Neural progenitor cell (in vitro differentiated cells): ENCODE data around the gene IL10RB. TPM values are rescaled to one million over a fixed set of nuclear protein-coding genes. Genes with fewer than 3 reads are reported as not detected.

Experiments used
- DNase-seq: peaks from one replicate; pipeline ENCODE4 v3.0.0-alpha.2; 2016; ENCODE audit warnings: low spot score
- H2AFZ ChIP-seq: fragments of 200-600 bp; sonication (generic); replicated peaks from 2 replicates; pipeline ENCODE4 v1.6.1; 2016; ENCODE audit warnings: antibody characterized with exemption
- H3F3A ChIP-seq: fragments of 200-600 bp; sonication (generic); 2 replicates; pipeline ENCODE4 v1.6.1; 2016; ENCODE audit warnings: antibody characterized with exemption, low read depth
- H3K27ac ChIP-seq: fragments of 200-600 bp; sonication (generic); 2 replicates; pipeline ENCODE4 v1.5.1; 2016; ENCODE audit warnings: mild to moderate bottlenecking
- H3K27me3 ChIP-seq: fragments of 200-600 bp; sonication (generic); 2 replicates; pipeline ENCODE4 v1.6.1; 2016; ENCODE audit warnings: mild to moderate bottlenecking, moderate library complexity
- H3K36me3 ChIP-seq: fragments of 200-600 bp; sonication (generic); 2 replicates; pipeline ENCODE4 v1.5.1; 2016
- H3K4me1 ChIP-seq: fragments of 200-600 bp; sonication (generic); 2 replicates; pipeline ENCODE4 v1.6.1; 2016; ENCODE audit warnings: mixed run types
- H3K4me2 ChIP-seq: fragments of 200-600 bp; sonication (generic); 2 replicates; pipeline ENCODE4 v1.6.1; 2016
- H3K4me3 ChIP-seq: fragments of 200-600 bp; sonication (generic); 2 replicates; pipeline ENCODE4 v1.5.1; 2016
- H3K79me2 ChIP-seq: fragments of 200-600 bp; sonication (generic); 2 replicates; pipeline ENCODE4 v1.6.1; 2016; ENCODE audit warnings: low read depth
- H3K9ac ChIP-seq: fragments of 200-600 bp; sonication (generic); 2 replicates; pipeline ENCODE4 v1.6.1; 2016
- H3K9me3 ChIP-seq: fragments of 200-600 bp; sonication (generic); 2 replicates; pipeline ENCODE4 v1.5.1; 2016; ENCODE audit warnings: low read depth
- H4K20me1 ChIP-seq: fragments of 200-600 bp; sonication (generic); 2 replicates; pipeline ENCODE4 v1.6.1; 2016; ENCODE audit warnings: low read depth
- H3K27ac Mint-ChIP-seq: 3 replicates; pipeline ENCODE4 v1.8.0; 2021; ENCODE audit warnings: mixed read lengths
- H3K27me3 Mint-ChIP-seq: 2 replicates; pipeline ENCODE4 v1.8.0; 2022; ENCODE audit warnings: low read depth, mild to moderate bottlenecking, inconsistent platforms, moderate library complexity, mixed read lengths; ENCODE audit not compliant: insufficient read depth
- H3K36me3 Mint-ChIP-seq: 3 replicates; pipeline ENCODE4 v1.8.0; 2021; ENCODE audit warnings: mixed read lengths
- H3K4me1 Mint-ChIP-seq: 3 replicates; pipeline ENCODE4 v1.8.0; 2021; ENCODE audit warnings: mixed read lengths
- H3K4me3 Mint-ChIP-seq: 3 replicates; pipeline ENCODE4 v1.8.0; 2021; ENCODE audit warnings: mild to moderate bottlenecking, moderate library complexity, mixed read lengths
- H3K9me3 Mint-ChIP-seq: 3 replicates; pipeline ENCODE4 v1.8.0; 2020; ENCODE audit warnings: mixed read lengths
- EZH2 ChIP-seq: fragments of 200-600 bp; sonication (generic); IDR thresholded peaks from 2 replicates; pipeline ENCODE4 v1.6.1; 2017; ENCODE audit warnings: antibody characterized with exemption, mild to moderate bottlenecking, moderate library complexity
- EZH2phosphoT487 ChIP-seq: fragments of 200-600 bp; sonication (generic); IDR thresholded peaks from 2 replicates; pipeline ENCODE4 v1.6.1; 2017; ENCODE audit warnings: antibody characterized with exemption
- total RNA-seq: library from RNA; depleted of rRNA; stranded (reverse); fragments of >200 nt; gene quantifications from 2 replicates; pipeline ENCODE4 v1.2.3, GENCODE V29; 2015; ENCODE audit warnings: low replicate concordance
- TF ChIP-seq, protein P1 (sequence below): fragments of 200-600 bp; sonication (generic); IDR thresholded peaks from 2 replicates; pipeline ENCODE4 v1.5.1; 2017; ENCODE audit warnings: antibody characterized with exemption, mild to moderate bottlenecking

IL10RB gene
- total RNA-seq, 1 donor from 2014 or later, result 3.1 TPM

DNA sequence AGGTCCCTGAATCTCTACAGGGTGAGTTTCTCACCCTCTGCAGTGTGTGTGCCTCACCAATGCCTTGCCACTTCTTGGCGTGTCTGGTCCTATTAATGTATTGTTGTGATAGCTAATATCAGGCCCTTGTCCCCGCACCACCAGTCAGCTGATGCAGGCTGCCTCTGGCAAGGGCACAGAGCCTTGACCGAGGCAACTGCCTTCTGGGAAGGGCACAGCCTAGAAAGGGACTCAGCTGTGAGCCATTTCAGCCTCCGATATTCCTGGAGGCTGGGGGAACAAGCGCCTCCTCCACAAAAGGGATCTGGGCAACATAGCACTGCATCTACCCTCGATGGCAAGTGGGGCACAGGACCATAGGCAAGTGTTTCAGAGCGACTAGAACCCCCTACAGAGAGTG, 27.0 kb downstream of the IL10RB start:
- Histone ChIP-seq H3K4me3 (no peak overlapping the region), H3K27ac (no peak overlapping the region), H3F3A (no peaks in the 10 kb centered on the region), H3K9ac (no peak overlapping the region), H3K4me2 (no peak overlapping the region), H2AFZ (no peak overlapping the region), H4K20me1 (no peaks in the 10 kb centered on the region), H3K9me3 (no peaks in the 10 kb centered on the region), H3K4me1 (no peaks in the 10 kb centered on the region), H3K36me3 (no peaks in the 10 kb centered on the region), H3K79me2 (no peaks in the 10 kb centered on the region), H3K27me3 (no peaks in the 10 kb centered on the region)
- Mint-ChIP-seq H3K9me3 (no peaks in the 10 kb centered on the region), H3K27me3 (peaks cover 9% of the 10 kb centered on the region), H3K36me3 (peaks cover 4% of the 10 kb centered on the region), H3K4me3 (no peak overlapping the region), H3K27ac (no peak overlapping the region), H3K4me1 (no peaks in the 10 kb centered on the region)
- TF ChIP-seq EZH2phosphoT487, result no peak
- no peak for TF ChIP-seq EZH2
- TF ChIP-seq, protein P1, sequence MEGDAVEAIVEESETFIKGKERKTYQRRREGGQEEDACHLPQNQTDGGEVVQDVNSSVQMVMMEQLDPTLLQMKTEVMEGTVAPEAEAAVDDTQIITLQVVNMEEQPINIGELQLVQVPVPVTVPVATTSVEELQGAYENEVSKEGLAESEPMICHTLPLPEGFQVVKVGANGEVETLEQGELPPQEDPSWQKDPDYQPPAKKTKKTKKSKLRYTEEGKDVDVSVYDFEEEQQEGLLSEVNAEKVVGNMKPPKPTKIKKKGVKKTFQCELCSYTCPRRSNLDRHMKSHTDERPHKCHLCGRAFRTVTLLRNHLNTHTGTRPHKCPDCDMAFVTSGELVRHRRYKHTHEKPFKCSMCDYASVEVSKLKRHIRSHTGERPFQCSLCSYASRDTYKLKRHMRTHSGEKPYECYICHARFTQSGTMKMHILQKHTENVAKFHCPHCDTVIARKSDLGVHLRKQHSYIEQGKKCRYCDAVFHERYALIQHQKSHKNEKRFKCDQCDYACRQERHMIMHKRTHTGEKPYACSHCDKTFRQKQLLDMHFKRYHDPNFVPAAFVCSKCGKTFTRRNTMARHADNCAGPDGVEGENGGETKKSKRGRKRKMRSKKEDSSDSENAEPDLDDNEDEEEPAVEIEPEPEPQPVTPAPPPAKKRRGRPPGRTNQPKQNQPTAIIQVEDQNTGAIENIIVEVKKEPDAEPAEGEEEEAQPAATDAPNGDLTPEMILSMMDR, result no peak
- DNase-seq, result no peak

DNA sequence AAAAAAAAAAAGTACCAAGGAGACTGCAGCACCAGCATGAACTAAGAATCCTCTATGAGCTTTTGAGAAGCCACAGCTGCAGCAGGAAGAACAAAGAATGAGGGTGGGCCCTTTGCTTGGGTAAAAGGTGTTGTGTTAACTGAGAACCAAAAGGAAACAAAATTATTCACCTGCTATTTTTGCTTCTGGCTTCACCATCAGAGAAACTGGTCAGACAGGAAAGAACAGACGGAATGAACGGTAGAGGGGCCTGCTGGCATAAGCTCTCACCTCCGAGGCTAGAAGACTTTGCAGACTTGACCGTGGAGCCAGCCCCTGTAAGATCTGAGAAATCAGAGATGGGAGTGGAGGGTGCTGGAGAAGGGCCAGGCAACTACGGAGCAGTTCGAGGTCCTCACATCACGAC, 27.6 kb downstream of the IL10RB start:
- Histone ChIP-seq H4K20me1 (no peaks in the 10 kb centered on the region), H3K27me3 (no peaks in the 10 kb centered on the region), H3K4me2 (no peak overlapping the region), H3K27ac (no peak overlapping the region), H3F3A (no peaks in the 10 kb centered on the region), H3K79me2 (no peaks in the 10 kb centered on the region), H3K9ac (no peak overlapping the region), H3K4me3 (no peak overlapping the region), H3K36me3 (no peaks in the 10 kb centered on the region), H3K9me3 (no peaks in the 10 kb centered on the region), H2AFZ (no peak overlapping the region), H3K4me1 (no peaks in the 10 kb centered on the region)
- H3K4me1 Mint-ChIP-seq, result peaks cover under 1% of the 10 kb centered on the region
- peaks cover 7% of the 10 kb centered on the region for H3K27me3 Mint-ChIP-seq
- no peak for TF ChIP-seq EZH2
- H3K27ac Mint-ChIP-seq, result no peak overlapping the region
- DNase-seq, result no peak
- no peaks in the 10 kb centered on the region for H3K9me3 Mint-ChIP-seq
- no peak overlapping the region for H3K4me3 Mint-ChIP-seq
- peaks cover 4% of the 10 kb centered on the region for H3K36me3 Mint-ChIP-seq

DNA sequence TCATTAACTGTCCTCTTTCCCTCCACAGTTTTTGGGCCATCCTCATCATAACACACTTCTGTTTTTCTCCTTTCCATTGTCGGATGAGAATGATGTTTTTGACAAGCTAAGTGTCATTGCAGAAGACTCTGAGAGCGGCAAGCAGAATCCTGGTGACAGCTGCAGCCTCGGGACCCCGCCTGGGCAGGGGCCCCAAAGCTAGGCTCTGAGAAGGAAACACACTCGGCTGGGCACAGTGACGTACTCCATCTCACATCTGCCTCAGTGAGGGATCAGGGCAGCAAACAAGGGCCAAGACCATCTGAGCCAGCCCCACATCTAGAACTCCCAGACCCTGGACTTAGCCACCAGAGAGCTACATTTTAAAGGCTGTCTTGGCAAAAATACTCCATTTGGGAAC, 30.0 kb downstream of the IL10RB start:
- Mint-ChIP-seq H3K4me1 (peaks cover 16% of the 10 kb centered on the region), H3K4me3 (no peak overlapping the region), H3K27ac (no peak overlapping the region), H3K36me3 (no peaks in the 10 kb centered on the region), H3K9me3 (no peaks in the 10 kb centered on the region), H3K27me3 (peaks cover 5% of the 10 kb centered on the region)
- Histone ChIP-seq H3K4me1 (no peaks in the 10 kb centered on the region), H3K27ac (no peak overlapping the region), H2AFZ (no peak overlapping the region), H3K27me3 (no peaks in the 10 kb centered on the region), H3K36me3 (no peaks in the 10 kb centered on the region), H3K9me3 (no peaks in the 10 kb centered on the region), H3F3A (no peaks in the 10 kb centered on the region), H3K4me3 (no peak overlapping the region), H3K9ac (no peak overlapping the region), H4K20me1 (no peaks in the 10 kb centered on the region), H3K79me2 (no peaks in the 10 kb centered on the region), H3K4me2 (no peak overlapping the region)
- TF ChIP-seq EZH2phosphoT487 (no peak), EZH2 (no peak)
- TF ChIP-seq, protein P1, result no peak
- no peak for DNase-seq

DNA sequence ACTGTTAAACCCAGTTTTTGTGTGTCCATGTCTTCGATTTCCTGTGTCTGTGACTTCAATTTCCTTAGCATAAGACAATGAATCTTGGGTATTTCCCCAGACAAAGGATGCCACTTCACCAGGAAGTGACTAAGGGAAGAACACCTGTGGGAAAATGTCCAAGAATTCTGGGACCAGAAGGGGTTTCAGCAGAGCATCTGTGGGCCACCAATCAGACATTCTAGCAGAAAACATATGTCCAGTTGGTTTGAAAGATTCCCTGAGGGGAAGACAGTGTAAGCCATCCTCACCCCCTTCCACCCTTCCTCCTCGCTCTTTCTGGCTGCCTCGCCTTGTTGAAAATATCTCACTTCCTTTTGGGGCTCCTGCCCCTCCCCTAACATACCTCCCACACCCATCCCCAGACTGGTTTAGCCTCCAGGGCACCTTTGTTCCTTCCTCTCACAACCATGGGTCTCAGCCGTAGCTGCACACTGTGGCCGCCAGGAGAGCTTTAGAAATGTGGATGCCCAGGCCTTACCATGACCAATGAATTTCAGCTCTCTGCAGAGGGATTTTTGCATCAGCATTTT, 33.1 kb downstream of the IL10RB start:
- Histone ChIP-seq H3K4me2 (no peak overlapping the region), H3K4me1 (no peaks in the 10 kb centered on the region), H3K9ac (no peak overlapping the region), H3K36me3 (no peaks in the 10 kb centered on the region), H2AFZ (no peak overlapping the region), H3K27ac (no peak overlapping the region), H3F3A (peaks cover 2% of the 10 kb centered on the region), H4K20me1 (no peaks in the 10 kb centered on the region), H3K9me3 (no peaks in the 10 kb centered on the region), H3K4me3 (no peak overlapping the region), H3K79me2 (no peaks in the 10 kb centered on the region), H3K27me3 (no peaks in the 10 kb centered on the region)
- peak overlapping the region; percentile 53 for H3K27ac Mint-ChIP-seq
- TF ChIP-seq EZH2phosphoT487 (no peak), EZH2 (no peak)
- TF ChIP-seq, protein P1, result no peak
- peaks cover 4% of the 10 kb centered on the region for H3K27me3 Mint-ChIP-seq
- no peaks in the 10 kb centered on the region for H3K36me3 Mint-ChIP-seq
- DNase-seq, result no peak
- peak overlapping the region; percentile 28 for H3K4me3 Mint-ChIP-seq
- peaks cover 21% of the 10 kb centered on the region for H3K4me1 Mint-ChIP-seq
- no peaks in the 10 kb centered on the region for H3K9me3 Mint-ChIP-seq
